Measurements from ENCODE around the gene RAPGEF2.

DNA sequence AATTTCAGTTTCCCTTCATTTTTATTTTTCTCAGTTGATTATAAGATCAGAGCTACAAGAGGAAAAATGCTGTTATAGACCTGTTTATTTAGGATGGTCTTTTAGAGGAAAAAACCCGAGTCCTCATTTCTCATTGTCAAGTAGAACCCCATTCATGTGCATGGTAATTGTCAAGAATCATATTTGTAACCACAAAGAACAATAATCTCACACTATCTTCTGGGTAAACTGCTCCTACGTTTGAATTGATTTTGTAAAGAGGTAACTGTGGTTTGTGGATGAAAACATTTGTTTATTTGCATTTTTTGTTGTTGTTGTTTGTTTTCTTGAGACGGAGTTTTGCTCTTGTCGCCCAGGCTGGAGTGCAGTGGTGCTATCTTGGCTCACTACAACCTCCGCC lies 23.8 kb downstream of the RAPGEF2 start:
- TF ChIP-seq CTCF (IDR thresholded peaks at IDR 0.05; ENCODE audit: insufficient read depth, low read length, poor library complexity, severe bottlenecking) (no peak), EZH2phosphoT487 (conservative IDR thresholded peaks at IDR 0.05; ENCODE audit: low read length) (no peak)
